SK-N-SH (cell line): ENCODE results near the gene CYP39A1. TPM values are rescaled to one million over a fixed set of nuclear protein-coding genes. Genes with fewer than 3 reads are reported as not detected.

Source experiments
- CTCF ChIA-PET: fragments of 300-600, 350-600 bp; formaldehyde crosslinking; extraction: SDS; loops from one replicate; lab custom pipeline; 2021; lab: Yijun Ruan, JAX
- POLR2A ChIA-PET: fragments of 350-600 bp; sonication (Branson Sonifier 250); formaldehyde crosslinking; extraction: SDS; loops from one replicate; lab custom pipeline; 2020; ENCODE audit warnings: antibody characterized with exemption, inconsistent platforms; lab: Yijun Ruan, JAX
- DNase-seq: peaks from one replicate; pipeline ENCODE4 v3.0.0; 2012
- H2AFZ ChIP-seq: fragments of 200-600 bp; sonication (generic); 2 replicates; pipeline ENCODE4 v1.8.1; 2016; ENCODE audit warnings: antibody characterized with exemption, mild to moderate bottlenecking, low read depth
- H3F3A ChIP-seq: fragments of 200-600 bp; sonication (generic); replicated peaks from 2 replicates; pipeline ENCODE3; 2016; ENCODE audit warnings: antibody characterized with exemption, mild to moderate bottlenecking; ENCODE audit not compliant: insufficient read depth
- H3K27ac ChIP-seq, 2 experiments: fragments of 200-500 bp in 1 of 2; fragments of 200-600 bp in 1 of 2; sonication (Bioruptor generic) in 1 of 2; sonication (generic), shearing (Covaris generic) in 1 of 2; 2 replicates each; pipeline versions ENCODE4 v1.5.1 to v1.6.1; 2014 to 2016; ENCODE audit warnings: low read depth in 2 of 2, inconsistent platforms in 1 of 2, low read length in 1 of 2, mild to moderate bottlenecking in 1 of 2, mixed read lengths in 1 of 2
- H3K27me3 ChIP-seq: fragments of 200-600 bp; sonication (generic), shearing (Covaris generic); 2 replicates; pipeline ENCODE4 v1.6.1; 2016; ENCODE audit warnings: mixed run types; ENCODE audit not compliant: insufficient read depth
- H3K36me3 ChIP-seq, 2 experiments: fragments of 200-500 bp in 1 of 2; fragments of 200-600 bp in 1 of 2; sonication (Bioruptor generic) in 1 of 2; sonication (generic) in 1 of 2; replicated peaks in 1 of 2; 2 replicates each; pipeline versions ENCODE3 to v1.5.1; 2014 to 2016; ENCODE audit warnings: low read length in 1 of 2, mild to moderate bottlenecking in 1 of 2; ENCODE audit not compliant: insufficient read depth in 2 of 2, control insufficient read depth in 1 of 2
- H3K4me1 ChIP-seq, 2 experiments: fragments of 200-500 bp in 1 of 2; fragments of 200-600 bp in 1 of 2; sonication (Bioruptor generic) in 1 of 2; sonication (generic), shearing (Covaris generic) in 1 of 2; 2 replicates each; pipeline versions ENCODE4 v1.5.1 to v1.6.1; 2014 to 2016; ENCODE audit warnings: low read depth in 1 of 2, low read length in 1 of 2, mixed run types in 1 of 2; ENCODE audit not compliant: insufficient read depth in 2 of 2, control insufficient read depth in 1 of 2
- H3K4me2 ChIP-seq: fragments of 200-600 bp; sonication (generic), shearing (Covaris generic); 2 replicates; pipeline ENCODE4 v1.6.1; 2017; ENCODE audit warnings: mixed run types
- H3K4me3 ChIP-seq, 2 experiments: fragments of 200-500 bp in 1 of 2; fragments of 200-600 bp in 1 of 2; sonication (Bioruptor generic) in 1 of 2; sonication (generic), shearing (Covaris generic) in 1 of 2; 2 replicates each; pipeline versions ENCODE4 v1.5.1 to v1.8.1; 2014 to 2016; ENCODE audit warnings: low read depth in 2 of 2, inconsistent platforms in 1 of 2, low read length in 1 of 2, mild to moderate bottlenecking in 1 of 2, mixed read lengths in 1 of 2, moderate library complexity in 1 of 2
- H3K79me2 ChIP-seq: fragments of 200-600 bp; sonication (generic); 2 replicates; pipeline ENCODE4 v1.8.1; 2017; ENCODE audit warnings: mild to moderate bottlenecking; ENCODE audit not compliant: insufficient read depth
- H3K9ac ChIP-seq: fragments of 200-600 bp; sonication (generic); 2 replicates; pipeline ENCODE4 v1.6.1; 2017; ENCODE audit warnings: mixed run types
- H3K9me2 ChIP-seq: fragments of 200-600 bp; sonication (generic); 2 replicates; pipeline ENCODE4 v1.6.1; 2017; ENCODE audit warnings: mixed run types
- H3K9me3 ChIP-seq: fragments of 200-600 bp; sonication (generic); 2 replicates; pipeline ENCODE4 v1.6.1; 2017; ENCODE audit warnings: mixed run types, mild to moderate bottlenecking, moderate library complexity
- H4K20me1 ChIP-seq: fragments of 200-600 bp; sonication (generic); 2 replicates; pipeline ENCODE4 v1.6.1; 2017; ENCODE audit warnings: mild to moderate bottlenecking, mixed run types; ENCODE audit not compliant: insufficient read depth
- CHD2 ChIP-seq: fragments of 150-350 bp; IDR thresholded peaks from 2 replicates; pipeline ENCODE4 v1.6.1; 2018; ENCODE audit warnings: low read length; ENCODE audit not compliant: partially characterized antibody
- ELF1 ChIP-seq: IDR thresholded peaks from 2 replicates; pipeline ENCODE4 v1.4.0; 2012
- EP300 ChIP-seq, 2 experiments: IDR thresholded peaks; 2 replicates each; pipeline versions ENCODE4 v1.4.0 to v1.6.1; 2012; ENCODE audit warnings: borderline replicate concordance in 1 of 2, low read depth in 1 of 2, low read length in 1 of 2
- EZH2phosphoT487 ChIP-seq: fragments of 200-600 bp; sonication (generic); IDR thresholded peaks from 2 replicates; pipeline ENCODE4 v1.6.1; 2017; ENCODE audit warnings: low read depth, mixed run types, mild to moderate bottlenecking, antibody characterized with exemption, moderate library complexity, borderline replicate concordance
- GATA2 ChIP-seq: sonication (generic); formaldehyde crosslinking; IDR thresholded peaks from 2 replicates; pipeline ENCODE4 v1.5.0; 2020; ENCODE audit warnings: mild to moderate bottlenecking, missing genetic modification reagents
- MEF2A ChIP-seq: IDR thresholded peaks from 2 replicates; pipeline ENCODE4 v1.4.0; 2012; ENCODE audit warnings: low read depth, borderline replicate concordance
- NRF1 ChIP-seq: IDR thresholded peaks from 2 replicates; pipeline ENCODE4 v1.6.1; 2012; ENCODE audit warnings: low read depth, mild to moderate bottlenecking, low read length
- POLR2AphosphoS5 ChIP-seq: IDR thresholded peaks from 2 replicates; pipeline ENCODE4 v1.6.1; 2012; ENCODE audit warnings: low read depth, low read length
- RCOR1 ChIP-seq: fragments of 150-350 bp; IDR thresholded peaks from 2 replicates; pipeline ENCODE4 v1.6.1; 2017; ENCODE audit warnings: antibody characterized with exemption, low read length
- RXRA ChIP-seq: IDR thresholded peaks from 2 replicates; pipeline ENCODE4 v1.4.0; 2012; ENCODE audit warnings: low read depth, mild to moderate bottlenecking, borderline replicate concordance
- SMC3 ChIP-seq: IDR thresholded peaks from 2 replicates; pipeline ENCODE4 v1.6.1; 2012; ENCODE audit warnings: low read depth, low read length, improper control_type of control experiment
- TAF1 ChIP-seq: IDR thresholded peaks from 2 replicates; pipeline ENCODE4 v1.6.1; 2012; ENCODE audit warnings: low read depth, mild to moderate bottlenecking, low read length, moderate library complexity, borderline replicate concordance
- WGBS: methylation state at CpG from one replicate; pipeline ENCODE4 v1.1.6; 2017; ENCODE audit warnings: low lambda C conversion rate; 5-methylcytosine and 5-hydroxymethylcytosine counted together
- polyA plus RNA-seq, 3 experiments: library from polyadenylated mRNA; depleted of rRNA; stranded (reverse); fragments of >200 nt; gene quantifications; 2 replicates each; pipeline ENCODE4 v1.2.3, GENCODE V29; 2012
- TF ChIP-seq, protein P1 (sequence below): IDR thresholded peaks from 2 replicates; pipeline ENCODE4 v1.4.0; 2012; ENCODE audit warnings: low read depth, borderline replicate concordance
- TF ChIP-seq, protein P2 (sequence below): IDR thresholded peaks from 2 replicates; pipeline ENCODE4; 2012
- TF ChIP-seq, protein P3 (sequence below): IDR thresholded peaks from 2 replicates; pipeline ENCODE4 v1.4.0; 2012; ENCODE audit warnings: low read depth, borderline replicate concordance
- TF ChIP-seq, protein P4 (sequence below): fragments of 200-600 bp; sonication (generic); IDR thresholded peaks from 2 replicates; pipeline ENCODE4 v1.6.1; 2017; ENCODE audit warnings: antibody characterized with exemption, mild to moderate bottlenecking, moderate library complexity
- TF ChIP-seq, protein P5 (sequence below): fragments of 150-350 bp; IDR thresholded peaks from 2 replicates; pipeline ENCODE4 v1.6.1; 2017; ENCODE audit warnings: antibody characterized with exemption, low read length, low read depth, borderline replicate concordance

Gene CYP39A1
- polyA plus RNA-seq, 1 of the 3 experiments (the other 2 are of a cell fraction) = not detected

DNA sequence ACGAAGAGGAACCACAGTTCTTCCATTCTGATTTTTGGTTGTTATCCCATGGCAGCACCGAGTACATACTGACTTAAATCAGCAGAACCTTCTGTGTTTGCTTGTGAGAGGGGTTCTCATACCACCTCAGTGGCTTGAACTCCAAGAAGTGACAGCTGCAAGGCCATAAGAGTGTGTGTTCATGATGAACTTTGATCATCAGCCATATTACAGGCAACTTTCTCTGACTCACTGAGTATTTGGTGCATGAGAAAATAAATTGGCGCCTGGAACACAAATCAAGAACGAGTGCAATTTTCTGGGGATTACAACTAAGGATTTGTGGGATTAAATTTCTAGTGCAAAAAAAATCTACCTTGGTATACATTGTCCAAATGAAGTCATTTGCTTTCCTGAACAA, 68.9 kb downstream of the CYP39A1 start:
- WGBS = 16% methylated on average over 4 of the region's 4 CpGs
- TF ChIP-seq MEF2A (no peak), CHD2 (no peak), NRF1 (no peak), GATA2 (no peak), RCOR1 (no peak), ELF1 (no peak), POLR2AphosphoS5 (no peak), TAF1 (no peak), EZH2phosphoT487 (no peak), EP300 (IDR thresholded peaks at IDR 0.05; ENCODE audit: borderline replicate concordance in 1 of 2, low read depth in 1 of 2, low read length in 1 of 2) (no peak), RXRA (no peak), SMC3 (no peak)
- TF ChIP-seq, protein P1, sequence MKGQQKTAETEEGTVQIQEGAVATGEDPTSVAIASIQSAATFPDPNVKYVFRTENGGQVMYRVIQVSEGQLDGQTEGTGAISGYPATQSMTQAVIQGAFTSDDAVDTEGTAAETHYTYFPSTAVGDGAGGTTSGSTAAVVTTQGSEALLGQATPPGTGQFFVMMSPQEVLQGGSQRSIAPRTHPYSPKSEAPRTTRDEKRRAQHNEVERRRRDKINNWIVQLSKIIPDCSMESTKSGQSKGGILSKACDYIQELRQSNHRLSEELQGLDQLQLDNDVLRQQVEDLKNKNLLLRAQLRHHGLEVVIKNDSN = no peak
- TF ChIP-seq, protein P2, sequence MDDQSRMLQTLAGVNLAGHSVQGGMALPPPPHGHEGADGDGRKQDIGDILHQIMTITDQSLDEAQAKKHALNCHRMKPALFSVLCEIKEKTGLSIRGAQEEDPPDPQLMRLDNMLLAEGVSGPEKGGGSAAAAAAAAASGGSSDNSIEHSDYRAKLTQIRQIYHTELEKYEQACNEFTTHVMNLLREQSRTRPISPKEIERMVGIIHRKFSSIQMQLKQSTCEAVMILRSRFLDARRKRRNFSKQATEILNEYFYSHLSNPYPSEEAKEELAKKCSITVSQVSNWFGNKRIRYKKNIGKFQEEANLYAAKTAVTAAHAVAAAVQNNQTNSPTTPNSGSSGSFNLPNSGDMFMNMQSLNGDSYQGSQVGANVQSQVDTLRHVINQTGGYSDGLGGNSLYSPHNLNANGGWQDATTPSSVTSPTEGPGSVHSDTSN = no peak
- TF ChIP-seq, protein P3, sequence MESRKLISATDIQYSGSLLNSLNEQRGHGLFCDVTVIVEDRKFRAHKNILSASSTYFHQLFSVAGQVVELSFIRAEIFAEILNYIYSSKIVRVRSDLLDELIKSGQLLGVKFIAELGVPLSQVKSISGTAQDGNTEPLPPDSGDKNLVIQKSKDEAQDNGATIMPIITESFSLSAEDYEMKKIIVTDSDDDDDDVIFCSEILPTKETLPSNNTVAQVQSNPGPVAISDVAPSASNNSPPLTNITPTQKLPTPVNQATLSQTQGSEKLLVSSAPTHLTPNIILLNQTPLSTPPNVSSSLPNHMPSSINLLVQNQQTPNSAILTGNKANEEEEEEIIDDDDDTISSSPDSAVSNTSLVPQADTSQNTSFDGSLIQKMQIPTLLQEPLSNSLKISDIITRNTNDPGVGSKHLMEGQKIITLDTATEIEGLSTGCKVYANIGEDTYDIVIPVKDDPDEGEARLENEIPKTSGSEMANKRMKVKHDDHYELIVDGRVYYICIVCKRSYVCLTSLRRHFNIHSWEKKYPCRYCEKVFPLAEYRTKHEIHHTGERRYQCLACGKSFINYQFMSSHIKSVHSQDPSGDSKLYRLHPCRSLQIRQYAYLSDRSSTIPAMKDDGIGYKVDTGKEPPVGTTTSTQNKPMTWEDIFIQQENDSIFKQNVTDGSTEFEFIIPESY = no peak
- TF ChIP-seq, protein P4, sequence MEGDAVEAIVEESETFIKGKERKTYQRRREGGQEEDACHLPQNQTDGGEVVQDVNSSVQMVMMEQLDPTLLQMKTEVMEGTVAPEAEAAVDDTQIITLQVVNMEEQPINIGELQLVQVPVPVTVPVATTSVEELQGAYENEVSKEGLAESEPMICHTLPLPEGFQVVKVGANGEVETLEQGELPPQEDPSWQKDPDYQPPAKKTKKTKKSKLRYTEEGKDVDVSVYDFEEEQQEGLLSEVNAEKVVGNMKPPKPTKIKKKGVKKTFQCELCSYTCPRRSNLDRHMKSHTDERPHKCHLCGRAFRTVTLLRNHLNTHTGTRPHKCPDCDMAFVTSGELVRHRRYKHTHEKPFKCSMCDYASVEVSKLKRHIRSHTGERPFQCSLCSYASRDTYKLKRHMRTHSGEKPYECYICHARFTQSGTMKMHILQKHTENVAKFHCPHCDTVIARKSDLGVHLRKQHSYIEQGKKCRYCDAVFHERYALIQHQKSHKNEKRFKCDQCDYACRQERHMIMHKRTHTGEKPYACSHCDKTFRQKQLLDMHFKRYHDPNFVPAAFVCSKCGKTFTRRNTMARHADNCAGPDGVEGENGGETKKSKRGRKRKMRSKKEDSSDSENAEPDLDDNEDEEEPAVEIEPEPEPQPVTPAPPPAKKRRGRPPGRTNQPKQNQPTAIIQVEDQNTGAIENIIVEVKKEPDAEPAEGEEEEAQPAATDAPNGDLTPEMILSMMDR = no peak
- TF ChIP-seq, protein P5, sequence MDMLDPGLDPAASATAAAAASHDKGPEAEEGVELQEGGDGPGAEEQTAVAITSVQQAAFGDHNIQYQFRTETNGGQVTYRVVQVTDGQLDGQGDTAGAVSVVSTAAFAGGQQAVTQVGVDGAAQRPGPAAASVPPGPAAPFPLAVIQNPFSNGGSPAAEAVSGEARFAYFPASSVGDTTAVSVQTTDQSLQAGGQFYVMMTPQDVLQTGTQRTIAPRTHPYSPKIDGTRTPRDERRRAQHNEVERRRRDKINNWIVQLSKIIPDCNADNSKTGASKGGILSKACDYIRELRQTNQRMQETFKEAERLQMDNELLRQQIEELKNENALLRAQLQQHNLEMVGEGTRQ = no peak
- Histone ChIP-seq H3K27ac (no peak overlapping the region), H3K9me3 (no peaks in the 10 kb centered on the region), H3K4me2 (no peak overlapping the region), H3K4me3 (no peak overlapping the region), H4K20me1 (no peaks in the 10 kb centered on the region), H3K79me2 (no peaks in the 10 kb centered on the region), H3K4me1 (no peaks in the 10 kb centered on the region), H3K9me2 (no peaks in the 10 kb centered on the region), H3K36me3 (no peaks in the 10 kb centered on the region), H2AFZ (no peak overlapping the region), H3K27me3 (no peaks in the 10 kb centered on the region), H3K9ac (no peak overlapping the region), H3F3A (no peaks in the 10 kb centered on the region)
- ChIA-PET POLR2A (no interaction called here), CTCF (no interaction called here)
- DNase-seq = no peak
